ENCODE measurements around the gene RNF32.
"Not testable (repeated sequence)": the region's sequence is repeated elsewhere in the genome, so short reads cannot be mapped to it uniquely, and the experiment has no call there.

RNF32 gene

DNA sequence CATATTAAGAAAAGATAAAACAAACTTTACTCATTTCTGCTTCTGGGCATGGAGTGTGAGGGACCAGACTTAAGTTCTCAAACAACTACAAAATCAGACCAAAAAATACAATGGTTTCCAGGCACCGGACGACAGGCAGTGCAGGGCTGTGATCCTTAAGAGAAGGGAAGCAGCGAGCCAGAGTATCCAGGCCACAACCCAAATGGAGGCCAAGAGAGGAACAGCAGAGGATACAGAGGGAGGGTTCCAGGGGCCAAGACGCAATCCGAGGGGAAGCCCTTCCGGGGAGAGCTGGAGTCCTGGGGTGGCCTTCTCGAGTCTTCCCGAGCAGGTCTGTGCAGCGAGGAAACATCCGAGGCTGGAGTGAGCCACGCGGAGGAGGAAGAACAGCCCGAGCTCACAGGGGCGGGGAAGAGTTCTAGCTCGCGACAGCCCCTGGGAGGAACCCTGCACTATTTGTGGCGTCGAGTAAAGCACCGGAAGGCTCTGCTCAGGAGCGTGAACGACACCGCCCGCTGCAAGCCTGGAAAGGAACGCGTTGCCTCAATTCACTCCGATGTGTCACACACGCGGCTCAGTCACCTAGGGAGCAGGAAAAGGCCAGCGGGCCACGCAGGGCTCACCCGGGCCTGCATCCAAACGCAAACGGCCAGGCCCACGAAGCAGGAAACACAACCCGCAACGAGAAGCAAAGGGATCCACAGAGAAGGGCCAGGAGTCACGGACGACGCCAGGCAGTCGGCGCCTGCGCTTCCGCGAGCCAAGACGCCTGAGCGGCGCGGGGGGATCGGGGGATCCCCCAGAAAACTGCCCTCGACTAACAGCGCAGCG, 933 bp upstream of the RNF32 start:
- TF ChIP-seq PAX5 (IDR thresholded peaks at IDR 0.05; ENCODE audit: insufficient read depth, low read length, severe bottlenecking) (no peak), POLR2AphosphoS5 (IDR thresholded peaks at IDR 0.05; ENCODE audit: low read depth, low read length) (no peak), POLR2A (IDR thresholded peaks at IDR 0.05; ENCODE audit: low read depth, low read length) (no peak), POU2F2 (IDR thresholded peaks at IDR 0.05; ENCODE audit: low read depth, low read length) (no peak), SPI1 (IDR thresholded peaks at IDR 0.05; ENCODE audit: low read depth, low read length) (no peak), TAF1 (IDR thresholded peaks at IDR 0.05; ENCODE audit: low read depth, low read length) (no peak)
- DNase-seq (ENCODE audit: insufficient read length, low spot score) (no peak), FAIRE-seq (peak; percentile 48)

DNA sequence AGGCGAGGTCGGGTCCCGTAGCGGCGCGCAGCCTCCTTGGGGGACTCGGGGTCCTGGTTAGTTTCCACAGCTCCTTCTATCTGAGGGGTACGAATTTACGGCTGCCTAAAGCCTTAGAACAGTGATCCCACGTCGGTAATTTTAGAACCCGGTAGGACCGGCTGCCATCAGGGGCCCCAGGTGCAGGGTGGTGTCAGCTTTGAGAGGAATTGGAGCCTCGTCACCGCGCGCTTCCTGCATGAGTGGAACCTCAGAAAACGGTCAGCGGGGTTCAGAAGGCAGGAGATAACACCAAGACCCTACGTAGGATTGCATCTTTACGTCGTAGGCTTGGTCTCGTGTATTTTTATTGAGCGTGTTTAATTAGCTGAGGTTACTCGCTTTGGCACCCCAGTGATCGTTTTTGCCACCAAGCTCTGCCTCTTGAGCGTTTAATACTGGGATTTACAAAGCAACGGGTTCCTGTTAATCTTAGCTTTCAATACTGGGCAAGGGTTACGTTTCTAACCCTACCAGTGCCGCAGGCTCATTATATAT, 443 bp downstream of the RNF32 start:
- TF ChIP-seq POLR2A (IDR thresholded peaks at IDR 0.05; ENCODE audit: low read depth, low read length) (peak; percentile 61), POU2F2 (IDR thresholded peaks at IDR 0.05; ENCODE audit: low read depth, low read length) (no peak), TAF1 (IDR thresholded peaks at IDR 0.05; ENCODE audit: low read depth, low read length) (peak; percentile 80), PAX5 (IDR thresholded peaks at IDR 0.05; ENCODE audit: insufficient read depth, low read length, severe bottlenecking) (no peak), SPI1 (IDR thresholded peaks at IDR 0.05; ENCODE audit: low read depth, low read length) (no peak), POLR2AphosphoS5 (IDR thresholded peaks at IDR 0.05; ENCODE audit: low read depth, low read length) (peak; percentile 64)
- FAIRE-seq, result peak; percentile 9
- DNase-seq (ENCODE audit: insufficient read length, low spot score), result peak; percentile 38

DNA sequence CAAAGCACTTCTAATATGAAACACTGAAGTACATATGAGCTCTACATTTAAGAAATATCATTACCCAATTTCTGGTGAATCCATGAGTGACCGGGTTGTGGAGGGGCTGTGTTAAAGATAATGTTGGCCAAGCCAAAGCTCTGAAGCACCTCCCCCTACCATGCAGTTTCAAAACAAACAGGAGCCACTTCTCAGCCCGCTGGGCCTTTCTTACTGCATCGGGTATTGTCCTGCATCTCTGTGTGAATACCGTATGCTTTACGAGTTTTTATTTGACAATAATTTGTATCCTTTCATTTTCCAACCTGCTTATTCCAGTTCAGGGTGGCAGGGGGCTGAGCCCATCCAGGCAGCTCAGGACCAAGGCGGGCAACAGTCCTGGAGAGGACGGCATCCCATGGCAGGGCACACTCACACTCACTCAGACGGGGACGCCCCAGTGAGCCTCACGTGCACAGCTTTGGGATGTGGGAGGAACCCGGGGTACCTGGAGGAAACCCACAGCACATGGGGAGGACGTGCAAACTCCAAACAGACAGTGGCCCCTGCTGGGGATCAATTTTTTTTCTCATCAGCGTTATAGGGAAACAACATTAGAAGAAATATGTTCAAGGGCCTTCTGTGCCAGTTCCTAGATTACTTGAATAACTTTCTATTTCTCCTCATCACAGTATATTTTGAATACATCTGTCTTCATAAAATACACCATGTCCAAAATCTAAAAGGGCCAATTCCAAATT, 1.9 kb downstream of the RNF32 start:
- FAIRE-seq (peak; percentile 23), DNase-seq (ENCODE audit: insufficient read length, low spot score) (no peak)
- TF ChIP-seq PAX5 (IDR thresholded peaks at IDR 0.05; ENCODE audit: insufficient read depth, low read length, severe bottlenecking) (no peak), POLR2AphosphoS5 (IDR thresholded peaks at IDR 0.05; ENCODE audit: low read depth, low read length) (no peak), POU2F2 (IDR thresholded peaks at IDR 0.05; ENCODE audit: low read depth, low read length) (no peak), SPI1 (IDR thresholded peaks at IDR 0.05; ENCODE audit: low read depth, low read length) (no peak), POLR2A (IDR thresholded peaks at IDR 0.05; ENCODE audit: low read depth, low read length) (no peak), TAF1 (IDR thresholded peaks at IDR 0.05; ENCODE audit: low read depth, low read length) (no peak)

DNA sequence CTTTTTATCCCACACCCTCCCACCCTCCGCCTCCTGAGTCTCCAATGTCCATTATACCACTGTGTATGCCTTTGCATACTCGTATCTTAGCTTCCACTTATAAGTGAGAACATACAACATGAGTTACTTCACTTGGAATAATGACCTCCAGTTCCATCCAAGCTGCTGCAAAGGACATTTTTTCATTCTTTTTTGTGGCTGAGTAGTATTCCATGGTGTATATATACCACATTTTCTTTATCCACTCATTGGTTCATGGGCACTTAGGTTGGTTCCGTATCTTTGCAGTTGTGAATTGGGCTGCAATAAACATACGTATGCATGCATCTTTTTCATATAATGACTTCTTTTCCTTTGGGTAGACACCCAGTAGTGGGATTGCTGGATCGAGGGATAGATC, 6.8 kb downstream of the RNF32 start:
- not testable (repeated sequence) for DNase-seq (ENCODE audit: insufficient read length, low spot score); FAIRE-seq

DNA sequence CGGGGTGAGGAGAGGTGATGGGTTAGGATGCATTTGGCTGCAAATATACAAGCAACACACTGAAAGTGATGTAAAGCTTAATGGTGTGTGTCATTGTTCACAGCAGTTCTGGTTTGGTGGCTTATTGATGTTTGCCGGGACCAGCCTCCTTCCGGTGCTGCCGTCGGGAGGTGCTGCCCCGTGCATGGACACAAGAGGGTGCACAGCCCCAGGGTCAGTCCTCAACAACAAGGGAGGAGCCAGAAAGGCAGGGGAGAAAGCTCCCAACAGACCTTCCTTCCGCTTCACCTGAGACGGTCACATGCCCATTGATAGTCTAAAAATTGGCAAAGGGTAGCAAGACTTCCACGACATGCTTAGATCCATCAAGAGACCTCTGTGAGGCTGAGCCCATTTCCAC, 9.5 kb downstream of the RNF32 start:
- TF ChIP-seq POLR2A (IDR thresholded peaks at IDR 0.05; ENCODE audit: low read depth, low read length), result no peak
- TF ChIP-seq SPI1 (IDR thresholded peaks at IDR 0.05; ENCODE audit: low read depth, low read length), result no peak
- FAIRE-seq (peak; percentile 47), DNase-seq (ENCODE audit: insufficient read length, low spot score) (no peak)

DNA sequence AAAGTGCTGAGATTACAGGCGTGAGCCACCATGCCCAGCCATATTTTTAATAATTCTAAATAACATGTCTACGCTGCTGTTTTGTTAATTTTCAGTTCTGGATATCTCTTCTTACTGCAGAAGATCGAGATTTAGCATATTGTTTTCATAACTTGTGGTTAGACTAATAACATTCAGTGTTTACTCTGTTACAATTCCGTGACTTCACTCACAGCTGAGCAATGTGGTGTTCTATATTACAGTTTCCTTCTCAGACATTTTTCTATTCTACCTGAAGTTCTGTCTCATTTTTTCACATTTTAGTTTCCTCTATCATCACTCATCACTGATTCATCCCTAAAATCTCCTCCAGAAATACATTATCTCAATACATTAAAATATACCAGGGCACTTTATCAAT, 10.9 kb downstream of the RNF32 start:
- no peak for DNase-seq (ENCODE audit: insufficient read length, low spot score)
- FAIRE-seq, result no peak
- TF ChIP-seq SPI1 (IDR thresholded peaks at IDR 0.05; ENCODE audit: low read depth, low read length) (no peak), POU2F2 (IDR thresholded peaks at IDR 0.05; ENCODE audit: low read depth, low read length) (no peak), POLR2AphosphoS5 (IDR thresholded peaks at IDR 0.05; ENCODE audit: low read depth, low read length) (no peak), TAF1 (IDR thresholded peaks at IDR 0.05; ENCODE audit: low read depth, low read length) (no peak)

DNA sequence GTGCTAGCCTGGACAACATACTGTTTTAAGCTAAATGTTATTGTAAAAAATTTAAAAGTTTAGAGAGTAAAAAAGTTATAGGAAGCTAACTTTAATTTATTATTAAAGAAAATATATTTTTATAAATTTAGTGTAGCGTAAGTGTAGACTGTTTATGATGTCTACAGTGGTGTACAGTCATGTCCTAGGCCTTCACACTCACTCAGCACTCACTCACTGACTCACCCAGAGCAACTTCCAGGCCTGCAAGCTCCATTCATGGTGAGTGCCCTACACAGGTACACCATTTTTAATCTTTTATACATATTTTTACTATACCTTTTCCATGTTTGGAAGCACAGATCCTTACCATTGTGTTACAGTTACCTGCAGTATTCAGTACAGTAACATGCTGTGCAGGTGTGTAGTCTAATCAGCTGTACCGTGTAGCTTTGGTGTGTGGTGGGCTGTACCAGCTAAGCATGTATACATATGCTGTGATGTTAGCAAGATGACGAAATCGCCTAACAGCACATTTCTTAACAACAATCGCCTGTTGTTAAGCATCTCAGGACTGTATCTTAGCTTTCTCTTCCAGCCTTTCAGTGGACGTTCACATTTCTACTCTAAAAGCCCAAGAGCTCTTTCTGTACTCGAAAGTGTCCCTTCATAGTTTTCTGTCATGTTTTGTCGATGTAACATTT, 12.5 kb downstream of the RNF32 start:
- no peak for DNase-seq (ENCODE audit: insufficient read length, low spot score)

DNA sequence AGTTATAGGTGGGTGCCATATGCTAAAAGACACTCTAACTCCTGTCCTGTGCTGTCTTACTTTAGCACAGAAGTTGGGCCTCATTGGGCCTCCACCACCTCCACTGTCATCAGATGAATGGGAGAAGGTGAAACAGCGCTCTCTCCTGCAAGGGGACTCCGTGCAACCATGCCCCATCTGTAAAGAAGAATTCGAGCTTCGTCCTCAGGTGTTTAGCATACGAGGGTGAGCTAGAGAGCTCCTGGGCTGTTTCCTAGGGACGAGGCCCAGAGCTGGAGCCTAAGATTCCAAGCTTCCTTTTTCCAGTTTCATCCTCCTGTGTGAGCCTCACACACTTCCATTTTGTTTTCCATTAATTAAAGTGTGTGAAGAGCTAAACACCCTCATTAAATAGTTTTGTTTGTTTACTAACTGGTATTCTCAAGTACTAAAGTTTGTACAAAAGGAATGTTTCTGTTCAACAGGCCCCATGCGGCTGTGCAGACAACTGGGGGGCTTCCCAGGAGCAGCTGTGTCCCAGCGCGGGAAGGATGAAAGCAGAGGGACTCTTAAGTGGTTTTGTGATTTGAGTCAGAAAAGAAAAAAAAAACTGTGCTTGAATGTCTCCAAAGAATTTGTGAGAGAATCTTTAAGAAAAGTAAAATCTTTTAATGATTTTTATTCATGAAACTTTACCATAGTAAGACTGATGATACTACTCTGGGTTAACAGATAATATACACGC, 14.1 kb downstream of the RNF32 start:
- no peak for DNase-seq (ENCODE audit: insufficient read length, low spot score)
- TF ChIP-seq TAF1 (IDR thresholded peaks at IDR 0.05; ENCODE audit: low read depth, low read length), result no peak
- no peak for TF ChIP-seq PAX5 (IDR thresholded peaks at IDR 0.05; ENCODE audit: insufficient read depth, low read length, severe bottlenecking)
- TF ChIP-seq SPI1 (IDR thresholded peaks at IDR 0.05; ENCODE audit: low read depth, low read length), result no peak
- TF ChIP-seq POU2F2 (IDR thresholded peaks at IDR 0.05; ENCODE audit: low read depth, low read length), result no peak
- no peak for TF ChIP-seq POLR2A (IDR thresholded peaks at IDR 0.05; ENCODE audit: low read depth, low read length)
- no peak for TF ChIP-seq POLR2AphosphoS5 (IDR thresholded peaks at IDR 0.05; ENCODE audit: low read depth, low read length)
- FAIRE-seq, result no peak

More for the DNA sequence above, 12.5 kb downstream of the RNF32 start:
- no peak for TF ChIP-seq SPI1 (IDR thresholded peaks at IDR 0.05; ENCODE audit: low read depth, low read length)
- TF ChIP-seq TAF1 (IDR thresholded peaks at IDR 0.05; ENCODE audit: low read depth, low read length), result no peak
- no peak for TF ChIP-seq PAX5 (IDR thresholded peaks at IDR 0.05; ENCODE audit: insufficient read depth, low read length, severe bottlenecking)
- TF ChIP-seq POLR2AphosphoS5 (IDR thresholded peaks at IDR 0.05; ENCODE audit: low read depth, low read length), result no peak
- TF ChIP-seq POLR2A (IDR thresholded peaks at IDR 0.05; ENCODE audit: low read depth, low read length), result no peak
- peak; percentile 55 for FAIRE-seq

DNA sequence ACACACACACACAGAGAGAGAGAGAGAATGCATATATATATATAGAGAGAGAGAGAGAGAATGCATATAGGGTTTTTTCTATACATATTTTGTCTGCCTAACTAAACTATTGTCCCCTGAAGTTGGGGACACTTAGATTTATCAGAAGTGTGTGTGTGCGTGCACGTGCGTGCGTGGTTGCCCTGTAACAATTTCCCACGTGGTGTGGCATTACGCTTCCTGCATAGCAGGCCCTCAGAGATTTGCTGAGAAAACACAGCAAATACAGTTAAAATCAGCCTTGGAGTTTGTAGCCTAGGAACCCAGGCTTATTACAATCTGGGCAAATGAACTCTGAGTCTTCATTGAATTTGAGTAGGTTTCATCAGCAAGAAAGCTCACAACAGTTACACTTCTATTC, 14.7 kb downstream of the RNF32 start:
- TF ChIP-seq TAF1 (IDR thresholded peaks at IDR 0.05; ENCODE audit: low read depth, low read length), result no peak
- no peak for TF ChIP-seq POLR2A (IDR thresholded peaks at IDR 0.05; ENCODE audit: low read depth, low read length)
- TF ChIP-seq POU2F2 (IDR thresholded peaks at IDR 0.05; ENCODE audit: low read depth, low read length), result no peak
- no peak for TF ChIP-seq SPI1 (IDR thresholded peaks at IDR 0.05; ENCODE audit: low read depth, low read length)
- TF ChIP-seq PAX5 (IDR thresholded peaks at IDR 0.05; ENCODE audit: insufficient read depth, low read length, severe bottlenecking), result no peak
- TF ChIP-seq POLR2AphosphoS5 (IDR thresholded peaks at IDR 0.05; ENCODE audit: low read depth, low read length), result no peak
- FAIRE-seq, result no peak
- no peak for DNase-seq (ENCODE audit: insufficient read length, low spot score)

Data from GM12891 (cell line).